Stimulated activated CD8-positive, alpha-beta memory T cell treated with anti-CD3 and anti-CD28 coated beads, Interleukin-7, amount 100 ng/mL, for 48 hours (primary cell): ENCODE data around the gene DISC1.

Experiments used
- DNase-seq, 2 donors: peaks; one replicate each; pipeline ENCODE4 v3.0.0-alpha.2; 2020; ENCODE audit warnings: low read depth in 1 of 2; ENCODE audit errors: extremely low read depth in 1 of 2

Gene DISC1

DNA sequence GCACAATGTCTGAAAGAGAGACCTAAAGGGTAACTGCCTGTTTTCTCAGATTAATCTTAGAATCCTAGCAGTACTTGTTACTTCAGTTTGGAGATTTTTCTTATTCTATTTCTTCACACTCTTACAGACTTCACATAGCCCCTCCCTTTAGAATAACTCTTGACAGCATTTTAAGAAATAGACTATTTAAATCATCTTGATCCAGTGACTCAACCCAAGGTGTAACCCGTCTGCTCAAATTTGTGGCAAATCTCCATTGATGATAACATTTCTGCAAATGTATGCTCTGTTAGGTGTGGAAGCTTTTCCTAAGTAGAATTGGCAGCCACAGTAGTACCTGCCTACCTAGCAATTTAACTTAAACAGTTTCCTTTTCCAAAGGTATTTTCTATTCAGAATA is 391.2 kb downstream of the DISC1 start:
- DNase-seq, result no peak

DNA sequence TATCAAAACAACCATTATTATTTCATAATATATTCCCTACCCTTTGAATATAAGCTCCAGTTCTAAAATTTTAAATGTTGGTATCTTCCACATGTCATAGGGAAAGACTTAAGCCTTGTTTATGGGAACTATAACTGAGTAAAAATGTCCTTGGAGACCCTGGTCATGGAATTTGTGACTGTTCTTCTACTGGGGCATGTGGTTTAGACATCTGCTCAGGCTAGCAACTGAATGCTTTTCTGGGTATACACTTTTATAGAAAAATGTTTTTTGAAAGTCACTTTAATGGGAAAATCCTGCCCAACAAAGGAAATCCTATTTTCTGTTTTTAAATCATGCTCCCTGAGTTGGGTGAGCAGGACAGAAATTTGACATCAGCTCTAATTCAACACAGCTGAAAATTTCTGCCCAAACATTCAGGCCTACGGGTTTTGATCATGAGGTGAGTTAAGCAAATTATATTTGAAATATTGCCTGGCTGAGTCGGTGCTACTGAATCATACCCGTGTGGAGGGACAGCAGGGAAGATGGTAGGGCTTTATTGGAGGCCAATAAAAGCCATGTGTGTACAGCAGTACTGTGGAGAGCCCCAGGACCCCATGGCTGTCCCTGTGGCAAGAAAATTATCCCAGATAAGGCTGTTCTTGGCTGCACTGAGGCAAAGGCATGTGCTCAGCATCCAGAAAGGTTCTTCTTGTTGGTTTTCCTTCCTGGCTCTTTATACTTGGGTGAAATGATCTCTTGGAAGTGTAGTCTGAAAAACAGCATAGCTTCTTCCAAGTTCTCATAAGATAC is 391.8 kb downstream of the DISC1 start:
- no peak for DNase-seq

DNA sequence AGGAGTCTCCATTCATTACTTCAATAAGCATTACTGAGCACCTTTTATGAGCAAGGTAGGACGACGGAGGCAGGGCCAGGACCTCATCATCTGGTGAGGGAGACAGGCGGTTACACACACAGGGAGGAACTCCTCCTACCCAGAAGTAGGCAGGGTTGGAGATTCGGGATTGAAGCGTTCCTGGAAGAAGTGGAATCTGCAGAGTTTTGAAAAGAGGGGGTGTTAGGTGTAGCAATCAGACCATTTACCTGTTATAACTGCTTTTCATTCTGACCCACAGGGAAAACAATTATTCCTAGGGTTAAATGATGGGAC is 392.4 kb downstream of the DISC1 start:
- no peak for DNase-seq

DNA sequence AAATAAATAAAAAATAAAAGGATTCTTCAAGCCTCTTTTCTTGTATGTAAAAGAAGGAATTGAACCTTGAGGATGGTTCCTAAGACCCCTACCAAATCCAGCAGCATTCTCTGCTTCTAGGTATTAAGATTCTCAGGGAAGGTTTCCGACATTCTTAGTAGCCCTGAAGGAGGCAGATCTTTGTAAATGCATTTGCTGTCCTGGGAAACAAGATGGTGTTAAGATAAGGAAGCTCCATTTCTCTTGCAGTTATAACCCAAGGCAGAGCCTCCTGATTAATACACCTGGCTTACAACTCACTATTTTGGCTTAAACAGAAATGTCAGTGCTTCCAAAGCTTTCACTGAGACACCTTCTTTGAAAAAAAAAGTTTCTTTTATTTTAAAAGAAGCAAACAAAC is 393.8 kb downstream of the DISC1 start:
- DNase-seq, result no peak

DNA sequence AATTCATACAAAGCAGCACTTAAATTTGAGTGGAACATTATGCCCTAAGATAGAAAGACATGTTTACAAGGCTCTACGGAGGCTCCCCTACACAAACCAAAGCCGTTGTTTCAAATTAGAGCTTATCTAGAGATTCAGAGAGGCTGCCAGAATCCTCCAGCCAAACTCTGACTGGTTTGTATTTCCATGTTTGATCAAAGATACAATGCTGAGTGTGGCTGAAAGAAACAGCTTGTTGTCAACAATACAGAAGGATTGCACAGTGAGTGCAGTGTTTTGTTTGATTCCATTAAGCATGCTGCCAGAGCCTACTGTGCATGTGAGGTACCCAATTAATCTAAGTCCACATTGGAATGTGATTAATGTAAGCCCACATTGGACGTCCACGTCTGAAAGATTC is 402.7 kb downstream of the DISC1 start:
- no peak for DNase-seq

DNA sequence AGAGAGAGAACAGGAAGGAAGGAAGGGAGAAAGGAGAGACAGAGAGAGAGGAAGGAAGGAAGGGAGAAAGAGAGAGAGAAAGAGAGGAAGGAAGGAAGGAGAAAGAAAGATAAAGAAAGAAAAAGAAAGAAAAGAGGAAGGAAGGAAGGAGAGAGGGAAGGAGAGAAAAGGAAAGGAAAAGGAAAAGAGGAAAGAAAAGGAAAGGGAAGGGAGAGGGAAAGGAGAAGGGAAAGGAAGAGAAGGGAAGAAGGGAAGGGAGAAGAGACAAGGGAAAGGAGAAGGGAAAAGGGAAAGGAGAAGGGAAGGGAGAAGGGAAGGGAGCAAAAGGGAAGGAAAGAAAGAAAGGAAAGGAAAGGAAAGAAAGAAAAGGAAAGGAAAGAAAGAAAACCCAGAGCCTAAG is 404.6 kb downstream of the DISC1 start:
- no peak for DNase-seq

DNA sequence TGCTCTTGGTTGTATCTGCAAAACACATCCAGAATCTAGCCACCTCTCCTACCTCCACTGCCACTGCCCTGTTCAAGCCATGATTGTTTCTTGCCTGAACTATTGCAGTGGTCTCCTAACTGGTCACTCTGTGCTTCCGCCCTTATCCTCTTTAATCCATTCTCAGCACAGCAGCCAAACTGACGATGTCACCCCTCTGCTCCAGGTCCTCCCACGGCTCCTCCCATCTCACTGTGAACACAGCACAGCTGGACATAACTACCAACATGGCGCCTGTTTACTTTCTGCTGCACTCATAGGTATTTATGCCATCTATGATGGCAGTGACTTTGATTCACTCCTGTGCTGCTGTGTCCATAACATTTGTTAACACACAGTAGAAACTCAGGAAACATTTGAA is 406.7 kb downstream of the DISC1 start:
- no peak for DNase-seq

DNA sequence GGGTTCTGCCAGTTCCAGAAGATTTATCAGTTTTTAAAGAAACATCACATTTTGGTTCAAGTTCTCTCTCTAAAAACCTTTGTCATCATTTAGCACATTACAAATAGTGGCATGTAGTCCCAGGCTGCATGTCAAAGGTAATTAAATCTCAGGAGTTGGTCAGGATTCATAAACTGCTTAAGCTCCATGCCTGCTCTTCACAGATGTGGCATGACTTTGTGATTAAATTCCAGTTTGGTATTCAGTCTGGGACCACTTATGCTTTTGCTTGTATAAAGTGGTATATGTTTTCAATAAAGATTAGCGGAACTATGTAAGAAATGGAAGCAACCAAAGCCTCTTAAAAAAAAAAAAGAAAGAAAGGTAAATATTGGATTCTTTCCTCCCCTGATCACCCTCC is 408.0 kb downstream of the DISC1 start:
- no peak for DNase-seq

DNA sequence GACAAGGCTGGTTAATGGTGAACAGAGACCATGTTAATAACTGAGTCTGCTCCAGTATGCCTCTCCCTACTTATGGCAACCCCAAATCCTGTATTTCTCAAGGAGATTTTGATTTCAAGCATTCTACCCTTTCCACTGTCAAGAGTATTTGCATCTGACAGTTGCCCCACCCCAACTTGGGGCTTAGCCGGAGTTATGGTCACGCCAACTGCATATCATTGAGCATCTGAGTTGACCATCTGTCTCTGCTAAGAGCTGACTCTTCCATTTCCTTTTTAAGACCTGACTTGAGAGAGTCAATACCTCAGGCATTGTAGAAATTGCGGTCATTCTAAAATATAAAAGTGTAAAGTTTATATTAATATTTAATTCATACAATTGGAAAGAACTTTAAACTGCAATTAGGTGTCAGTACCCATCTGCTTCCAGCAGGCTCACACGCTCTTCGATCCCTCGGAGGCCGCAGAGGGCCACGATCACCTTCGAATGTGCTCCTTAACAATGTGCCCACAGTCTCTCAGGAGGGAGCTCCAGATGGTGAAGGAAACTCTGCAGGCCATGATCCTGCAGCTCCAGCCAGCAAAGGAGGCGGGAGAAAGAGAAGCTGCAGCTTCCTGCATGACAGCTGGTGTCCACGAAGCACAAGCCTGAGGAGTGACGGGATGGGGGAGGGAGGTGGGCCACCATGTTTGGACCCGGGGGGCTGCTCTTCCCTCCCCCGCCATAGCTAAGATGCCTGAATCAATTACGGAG is 409.8 kb downstream of the DISC1 start:
- no peak for DNase-seq

DNA sequence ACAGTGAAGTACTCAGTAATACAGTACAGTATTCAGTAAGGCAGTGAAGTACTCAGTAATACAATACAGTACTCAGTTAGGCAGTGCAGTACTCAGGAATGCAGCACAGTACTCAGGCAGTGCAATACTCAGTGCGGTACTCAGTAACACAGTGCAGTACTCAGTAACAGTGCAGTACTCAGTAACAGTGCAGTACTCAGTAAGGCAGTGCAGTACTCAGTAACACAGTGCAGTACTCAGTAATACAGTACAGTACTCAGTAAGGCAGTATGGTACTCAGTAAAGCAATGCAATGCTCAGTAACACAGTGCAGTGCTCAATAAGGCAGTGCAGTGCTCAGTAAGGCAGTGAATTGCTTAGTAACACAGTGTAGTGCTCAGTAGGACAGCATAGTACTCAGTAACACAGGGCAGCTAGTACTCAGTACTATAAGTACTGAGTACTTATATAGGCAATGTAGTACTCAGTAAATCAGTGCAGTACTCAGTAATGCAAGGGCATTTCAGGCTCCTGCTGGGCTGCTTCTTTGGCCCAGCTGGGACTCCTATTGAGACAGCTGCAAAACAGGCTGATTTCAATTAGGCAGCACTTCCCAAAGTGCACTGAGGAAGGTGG is 411.3 kb downstream of the DISC1 start:
- DNase-seq, result no peak

DNA sequence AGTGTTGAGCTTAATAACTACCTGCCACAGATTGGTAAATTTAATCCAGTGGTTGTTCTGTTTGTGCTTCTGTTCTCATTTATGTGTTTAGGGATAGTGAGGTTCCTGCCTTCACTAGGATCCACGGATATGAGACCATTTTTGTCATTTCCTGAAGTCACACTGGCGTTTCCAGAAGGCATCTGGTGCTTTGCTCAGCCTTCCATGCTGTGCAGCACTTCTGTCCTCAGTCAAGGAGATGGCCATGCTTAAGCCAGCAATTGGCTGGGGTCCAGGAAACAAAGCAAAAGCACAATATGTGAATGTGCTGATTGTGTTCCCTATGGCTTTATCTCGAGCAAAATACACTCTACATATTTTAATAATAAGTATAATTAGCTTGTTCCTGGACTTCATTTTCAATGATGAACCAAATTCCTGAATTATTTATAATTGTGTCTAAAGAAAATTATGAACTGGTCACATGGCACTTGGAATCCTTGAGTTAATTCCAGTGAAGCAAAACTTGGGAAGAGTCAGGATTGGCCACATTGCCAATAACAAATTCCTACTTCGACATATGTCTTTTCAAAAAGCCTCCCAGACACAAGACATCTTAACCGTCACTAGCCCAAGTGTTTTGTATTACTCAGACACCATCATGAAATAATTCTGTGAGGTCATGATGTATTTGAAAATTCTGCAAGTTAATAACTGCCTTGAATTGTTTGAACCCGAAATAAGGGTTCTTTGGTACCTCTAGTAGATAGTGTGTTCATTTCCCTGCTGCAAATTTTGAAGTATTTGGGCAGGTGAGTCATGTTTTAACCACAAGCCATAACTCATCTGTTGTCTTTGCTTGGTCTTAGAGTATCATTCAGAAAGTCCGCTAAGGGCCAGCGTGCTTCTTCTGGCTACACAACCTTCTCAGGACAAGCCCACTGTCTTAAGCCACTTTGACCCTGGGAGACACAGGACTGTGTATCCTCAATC is 412.4 kb downstream of the DISC1 start:
- no peak for DNase-seq

DNA sequence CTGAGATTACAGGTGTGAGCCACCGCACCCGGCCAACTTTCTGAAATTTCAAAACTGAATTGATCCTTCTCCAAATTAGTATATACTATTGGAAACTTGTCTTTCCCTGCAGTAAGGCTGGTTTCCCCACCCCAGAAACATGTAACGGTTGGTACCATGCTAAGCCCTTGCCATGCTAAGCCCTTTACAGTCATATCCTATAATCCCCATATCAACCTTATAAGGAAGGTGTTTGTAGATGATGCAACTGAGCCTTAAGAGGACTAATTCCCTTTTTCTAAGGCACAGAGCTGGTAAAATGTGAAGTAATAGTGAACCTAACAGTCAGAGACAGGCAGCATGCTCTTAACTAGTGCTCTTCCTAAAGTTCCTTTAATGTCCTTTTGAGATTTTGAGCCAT is 413.7 kb downstream of the DISC1 start:
- no peak for DNase-seq

DNA sequence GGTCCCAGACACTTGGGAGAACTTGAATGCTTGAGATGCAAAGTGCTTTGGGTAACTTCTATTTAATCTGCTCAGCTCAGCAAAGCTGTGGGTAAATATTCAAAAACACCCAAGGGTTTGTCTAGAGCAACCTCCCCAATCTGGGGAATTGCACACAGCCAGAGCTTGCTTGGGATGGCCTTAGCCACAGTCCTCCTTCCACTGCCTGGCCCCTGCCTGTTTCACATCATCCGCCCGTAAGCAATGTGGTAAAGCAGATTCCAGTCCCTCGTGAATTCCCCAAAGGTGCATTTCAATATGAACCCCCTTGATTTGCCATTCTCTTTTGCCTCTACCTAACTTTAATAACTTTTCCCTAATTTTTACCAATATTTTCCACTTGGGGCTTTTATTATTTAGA is 418.1 kb downstream of the DISC1 start:
- no peak for DNase-seq

DNA sequence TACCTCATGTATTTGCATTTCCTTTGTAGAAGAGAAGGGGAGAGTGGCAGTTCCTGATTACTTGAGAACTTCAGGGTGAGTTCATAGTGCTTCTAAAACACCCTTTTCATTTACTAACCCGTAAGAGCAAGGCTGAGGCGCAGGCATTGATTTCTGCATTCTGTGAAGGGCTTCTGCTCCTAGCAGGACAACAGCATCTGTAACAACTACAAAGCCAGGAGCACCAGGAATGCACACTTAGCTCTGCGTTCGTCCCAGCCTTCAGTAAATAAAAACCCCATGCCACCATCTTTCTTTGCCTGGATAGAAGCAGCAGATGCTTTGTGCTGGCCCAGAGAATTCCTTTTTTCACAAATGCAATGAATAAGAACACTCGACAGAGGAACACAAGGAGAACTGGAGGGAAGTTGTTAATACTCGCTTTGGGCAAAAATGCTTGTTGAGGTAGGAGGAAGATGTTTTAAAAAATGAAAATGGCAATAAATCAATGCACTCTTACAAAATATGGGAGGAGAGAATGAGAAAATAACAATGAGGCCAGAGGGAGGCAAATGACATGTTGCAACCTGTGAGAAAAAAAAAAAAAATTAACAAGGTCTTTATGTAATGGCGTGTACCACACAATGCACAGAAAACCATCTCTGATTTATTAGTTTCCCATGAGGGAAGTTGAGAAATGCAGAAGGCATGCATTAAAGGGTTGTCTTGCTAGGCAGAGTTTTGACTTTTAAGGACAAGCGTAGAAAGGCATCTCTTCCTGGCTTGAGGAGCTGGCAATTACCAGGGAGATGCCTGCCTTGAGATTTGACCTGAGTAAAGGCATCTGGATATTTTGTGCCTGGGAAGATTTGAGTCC is 418.8 kb downstream of the DISC1 start:
- DNase-seq, result no peak

DNA sequence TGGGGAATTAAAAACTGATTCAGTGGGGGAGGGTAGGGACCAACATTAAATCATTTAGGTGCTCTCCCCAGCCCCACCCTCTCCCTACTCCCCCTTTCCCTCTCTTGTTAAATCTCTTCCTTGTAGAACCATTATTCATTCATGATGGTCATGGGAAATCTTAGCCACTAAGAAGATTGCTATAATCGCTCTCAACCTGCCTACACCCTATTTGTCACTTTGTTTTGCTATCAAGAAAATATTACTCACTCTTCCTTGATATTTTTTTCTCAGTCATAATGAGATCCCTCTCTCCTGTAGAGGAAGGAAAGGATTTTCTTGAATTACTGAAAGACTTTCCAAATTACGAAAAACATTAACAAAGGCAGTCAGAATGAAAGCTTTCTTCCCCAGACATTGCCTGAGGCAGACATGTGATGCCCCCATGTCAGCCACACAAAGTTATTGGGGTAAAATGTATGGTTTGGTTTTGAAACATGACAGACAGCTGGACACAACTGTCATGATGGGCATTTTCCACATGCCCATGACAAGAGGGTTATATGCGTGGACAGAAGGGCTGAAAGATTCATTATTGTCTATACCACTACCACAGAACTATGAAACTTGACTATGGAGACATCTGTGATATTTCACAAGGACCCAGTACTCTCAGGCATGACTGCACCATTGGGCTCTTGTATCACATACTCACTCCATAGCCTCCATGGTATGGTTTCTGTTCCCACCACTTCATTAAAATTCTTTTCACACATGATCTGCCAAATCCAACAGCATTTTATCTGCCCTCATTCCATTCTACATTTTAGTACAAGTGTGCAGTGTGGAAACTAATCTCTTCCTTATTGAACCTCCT is 420.1 kb downstream of the DISC1 start:
- no peak for DNase-seq

DNA sequence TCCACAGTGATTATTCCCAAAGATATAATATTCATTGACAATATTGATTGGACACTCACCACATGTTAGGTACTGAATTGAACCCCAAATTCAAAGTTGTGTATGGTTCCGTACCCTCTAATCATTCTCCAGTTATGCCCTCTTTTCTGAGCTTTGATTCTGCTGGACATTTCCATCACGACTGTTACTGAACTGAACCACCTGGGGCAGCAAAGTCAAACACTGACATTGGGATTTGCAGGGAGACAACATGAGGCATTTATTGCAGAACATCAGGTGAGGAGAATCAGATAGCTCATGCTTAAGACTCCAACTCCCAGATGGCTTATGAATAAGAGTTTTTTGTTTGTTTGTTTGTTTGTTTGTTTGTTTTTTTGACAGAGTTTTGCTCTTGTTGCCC is 420.9 kb downstream of the DISC1 start:
- DNase-seq, result no peak

DNA sequence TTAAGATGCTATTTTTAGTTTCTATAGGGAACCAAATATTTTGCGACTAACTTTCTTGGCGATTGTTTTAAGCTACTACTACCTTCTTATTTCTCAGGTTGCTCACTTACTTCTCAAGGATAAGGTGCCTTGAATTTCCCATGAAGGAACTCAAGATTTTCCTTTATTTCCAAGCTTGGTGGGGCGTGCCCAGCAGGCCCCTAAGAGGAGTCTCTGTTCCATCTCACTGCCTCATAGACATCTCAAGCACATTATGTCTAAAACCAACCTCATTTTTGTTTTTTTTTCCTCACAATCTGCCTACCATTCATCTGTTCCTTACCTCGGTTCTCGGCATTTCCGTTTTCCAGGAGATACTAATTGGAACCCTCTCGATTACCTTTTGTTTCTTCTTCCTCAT is 421.9 kb downstream of the DISC1 start:
- no peak for DNase-seq

DNA sequence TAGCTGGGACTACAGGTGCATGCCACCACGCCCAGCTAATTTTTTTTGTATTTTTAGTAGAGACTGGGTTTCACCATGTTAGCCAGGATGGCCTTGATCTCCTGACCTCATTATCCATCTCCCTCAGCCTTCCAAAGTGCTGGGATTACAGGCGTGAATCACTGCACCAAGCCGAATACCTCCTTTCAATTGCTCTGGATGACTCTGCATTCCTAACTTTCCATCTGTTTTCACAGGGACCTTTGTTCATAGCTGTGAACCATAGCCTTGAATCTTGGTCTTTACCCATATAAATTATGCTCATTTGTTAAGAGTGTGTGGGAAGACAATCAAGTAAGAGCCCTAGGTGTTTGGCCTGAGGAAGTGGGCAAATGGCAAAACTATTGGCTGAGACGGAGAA is 422.7 kb downstream of the DISC1 start:
- no peak for DNase-seq

DNA sequence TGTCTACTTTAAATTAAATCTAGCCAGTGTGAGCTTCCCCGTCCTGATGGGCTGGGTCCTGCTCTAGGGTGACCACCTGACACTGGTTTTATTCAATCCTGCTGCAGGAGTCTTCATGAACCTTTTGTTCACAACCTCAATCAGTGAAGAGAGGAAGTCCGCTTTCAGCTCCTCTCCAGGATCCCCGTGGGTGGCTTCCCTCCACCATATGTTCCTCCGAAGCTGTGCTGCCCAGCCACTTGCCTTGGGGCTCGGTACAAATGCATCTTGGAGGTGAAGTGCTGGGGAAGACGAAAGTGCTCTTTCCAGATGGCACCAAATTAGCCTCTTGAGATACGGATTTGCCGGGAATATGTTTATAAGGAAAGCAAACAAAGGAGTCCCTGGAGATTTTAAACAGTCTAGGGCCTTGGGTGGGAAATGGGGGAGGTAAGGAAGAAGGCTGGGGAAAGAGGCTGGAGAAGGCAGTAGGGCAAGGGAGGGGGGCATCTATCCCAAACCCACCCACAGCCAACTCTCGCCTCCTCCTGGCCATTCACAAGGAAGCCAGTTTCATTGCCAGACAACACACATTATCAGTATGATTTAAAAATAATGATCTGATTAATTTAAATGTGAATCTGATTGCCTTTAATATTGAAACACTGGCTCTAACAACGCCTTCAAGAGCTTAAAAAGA is 430.8 kb downstream of the DISC1 start:
- DNase-seq, result no peak
